Thyroid gland (tissue), 4 donors: ENCODE data around the gene LBX1.

Experiments used
- POLR2A ChIP-seq, 2 donors: fragments of 450-650 bp; IDR thresholded peaks; one replicate each; pipeline ENCODE4 v1.6.1; 2017; ENCODE audit warnings: antibody characterized with exemption in 2 of 2, mild to moderate bottlenecking in 2 of 2, moderate library complexity in 1 of 2
- TF ChIP-seq, protein P1 (sequence below), 6 experiments: fragments of 200-600 bp in 3 of 6; fragments of 450-650 bp in 3 of 6; sonication (generic) in 3 of 6; IDR thresholded peaks; one replicate each; pipeline ENCODE4 v1.5.1; 2016 to 2019; ENCODE audit warnings: antibody characterized with exemption in 6 of 6, mild to moderate bottlenecking in 2 of 6, inconsistent platforms in 1 of 6, moderate library complexity in 1 of 6

DNA sequence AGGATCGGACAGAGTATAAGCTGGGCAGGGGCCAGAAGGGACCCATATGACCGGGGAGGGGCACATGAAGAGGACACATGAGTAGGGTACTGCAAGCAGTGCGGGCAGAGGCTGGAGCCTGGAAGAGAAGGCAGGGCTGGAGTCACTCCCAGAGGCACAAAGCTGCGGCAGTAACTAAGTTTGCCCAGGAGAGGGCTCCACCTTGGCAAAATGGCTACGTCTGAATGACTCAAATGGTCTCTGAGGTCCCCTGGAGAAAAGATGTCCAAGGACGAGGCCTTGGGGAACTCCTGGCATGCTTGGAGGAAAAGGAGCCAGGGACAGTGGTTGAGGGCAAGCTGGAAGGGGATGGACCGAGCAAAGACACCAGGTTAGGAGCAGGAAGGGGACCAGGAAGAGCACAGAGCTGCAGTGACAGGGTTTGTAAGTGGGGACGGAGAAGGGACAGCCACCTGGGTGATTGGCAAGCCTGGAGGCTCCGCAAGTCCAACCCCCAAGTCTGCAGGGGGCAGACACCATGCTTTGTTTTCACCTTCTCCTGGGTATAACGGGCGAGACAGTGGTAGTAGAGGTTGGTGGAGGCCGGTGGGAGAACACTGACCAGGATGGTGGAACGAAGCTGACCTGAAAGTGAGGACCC is 43.1 kb upstream of the LBX1 start:
- TF ChIP-seq, protein P1, sequence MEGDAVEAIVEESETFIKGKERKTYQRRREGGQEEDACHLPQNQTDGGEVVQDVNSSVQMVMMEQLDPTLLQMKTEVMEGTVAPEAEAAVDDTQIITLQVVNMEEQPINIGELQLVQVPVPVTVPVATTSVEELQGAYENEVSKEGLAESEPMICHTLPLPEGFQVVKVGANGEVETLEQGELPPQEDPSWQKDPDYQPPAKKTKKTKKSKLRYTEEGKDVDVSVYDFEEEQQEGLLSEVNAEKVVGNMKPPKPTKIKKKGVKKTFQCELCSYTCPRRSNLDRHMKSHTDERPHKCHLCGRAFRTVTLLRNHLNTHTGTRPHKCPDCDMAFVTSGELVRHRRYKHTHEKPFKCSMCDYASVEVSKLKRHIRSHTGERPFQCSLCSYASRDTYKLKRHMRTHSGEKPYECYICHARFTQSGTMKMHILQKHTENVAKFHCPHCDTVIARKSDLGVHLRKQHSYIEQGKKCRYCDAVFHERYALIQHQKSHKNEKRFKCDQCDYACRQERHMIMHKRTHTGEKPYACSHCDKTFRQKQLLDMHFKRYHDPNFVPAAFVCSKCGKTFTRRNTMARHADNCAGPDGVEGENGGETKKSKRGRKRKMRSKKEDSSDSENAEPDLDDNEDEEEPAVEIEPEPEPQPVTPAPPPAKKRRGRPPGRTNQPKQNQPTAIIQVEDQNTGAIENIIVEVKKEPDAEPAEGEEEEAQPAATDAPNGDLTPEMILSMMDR (IDR thresholded peaks at IDR 0.05): peak in 5 of 6 experiments; percentile 54 to 73 (median 66)
- TF ChIP-seq POLR2A (IDR thresholded peaks at IDR 0.05): no peak
